GM10847 (cell line): ENCODE results near the gene ZSCAN1.

Experiments used
- POLR2A ChIP-seq: IDR thresholded peaks from 2 replicates; pipeline ENCODE4 v1.6.1; 2011; ENCODE audit not compliant: insufficient read length; ENCODE audit errors: extremely low read depth

ZSCAN1 gene

GRCh38 chr19:58033741-58034476 lies at the start of gene ZSCAN1:
TSS of gene ZSCAN1 (plus strand) at chr19:58034025. CDS start at chr19:58037837, 3,812 bp downstream.
- TF ChIP-seq POLR2A: no peak

GRCh38 chr19:57992841-57993240 lies 41.0 kb upstream of the ZSCAN1 start:
- no peak for TF ChIP-seq POLR2A

- no peak for TF ChIP-seq POLR2A
These were observed 33.1 kb upstream of the ZSCAN1 start for GRCh38 chr19:58000677-58001076.

- no peak for TF ChIP-seq POLR2A
These were observed 31.9 kb upstream of the ZSCAN1 start for GRCh38 chr19:58001895-58002369.

- peak; percentile 17 for TF ChIP-seq POLR2A
These were observed 31.2 kb upstream of the ZSCAN1 start, which contains the start of gene ZNF606 for GRCh38 chr19:58002384-58003173. TSS of gene ZNF606 (minus strand) at chr19:58002820. CDS start at chr19:58001319, 1,501 bp downstream.

- no peak for TF ChIP-seq POLR2A
These were observed 30.5 kb upstream of the ZSCAN1 start for GRCh38 chr19:58003174-58003828.

- TF ChIP-seq POLR2A: no peak
These were observed 26.5 kb upstream of the ZSCAN1 start for GRCh38 chr19:58007285-58007684.

GRCh38 chr19:58009301-58009665 lies 24.5 kb upstream of the ZSCAN1 start:
- no peak for TF ChIP-seq POLR2A

GRCh38 chr19:58009666-58010301 lies 24.0 kb upstream of the ZSCAN1 start:
- no peak for TF ChIP-seq POLR2A

- no peak for TF ChIP-seq POLR2A
These were observed 23.3 kb upstream of the ZSCAN1 start for GRCh38 chr19:58010507-58010906.

- TF ChIP-seq POLR2A: no peak
These were observed 19.7 kb upstream of the ZSCAN1 start for GRCh38 chr19:58014141-58014540.

- no peak for TF ChIP-seq POLR2A
These were observed 13.7 kb upstream of the ZSCAN1 start for GRCh38 chr19:58020129-58020528.

GRCh38 chr19:58021541-58022282 lies 12.1 kb upstream of the ZSCAN1 start:
- TF ChIP-seq POLR2A: no peak

GRCh38 chr19:58022283-58022660 lies 11.6 kb upstream of the ZSCAN1 start:
- TF ChIP-seq POLR2A: no peak

GRCh38 chr19:58024661-58025060 lies 9.2 kb upstream of the ZSCAN1 start:
- TF ChIP-seq POLR2A: no peak

GRCh38 chr19:58034477-58034793 lies 610 bp downstream of the ZSCAN1 start:
- no peak for TF ChIP-seq POLR2A
